ENCODE data around the gene CTNNB1. TPM values are rescaled to one million over a fixed set of nuclear protein-coding genes. Genes with fewer than 3 reads are reported as not detected.

CTNNB1 gene
- 274 TPM for polyA plus RNA-seq (ENCODE audit: insufficient read length)

DNA sequence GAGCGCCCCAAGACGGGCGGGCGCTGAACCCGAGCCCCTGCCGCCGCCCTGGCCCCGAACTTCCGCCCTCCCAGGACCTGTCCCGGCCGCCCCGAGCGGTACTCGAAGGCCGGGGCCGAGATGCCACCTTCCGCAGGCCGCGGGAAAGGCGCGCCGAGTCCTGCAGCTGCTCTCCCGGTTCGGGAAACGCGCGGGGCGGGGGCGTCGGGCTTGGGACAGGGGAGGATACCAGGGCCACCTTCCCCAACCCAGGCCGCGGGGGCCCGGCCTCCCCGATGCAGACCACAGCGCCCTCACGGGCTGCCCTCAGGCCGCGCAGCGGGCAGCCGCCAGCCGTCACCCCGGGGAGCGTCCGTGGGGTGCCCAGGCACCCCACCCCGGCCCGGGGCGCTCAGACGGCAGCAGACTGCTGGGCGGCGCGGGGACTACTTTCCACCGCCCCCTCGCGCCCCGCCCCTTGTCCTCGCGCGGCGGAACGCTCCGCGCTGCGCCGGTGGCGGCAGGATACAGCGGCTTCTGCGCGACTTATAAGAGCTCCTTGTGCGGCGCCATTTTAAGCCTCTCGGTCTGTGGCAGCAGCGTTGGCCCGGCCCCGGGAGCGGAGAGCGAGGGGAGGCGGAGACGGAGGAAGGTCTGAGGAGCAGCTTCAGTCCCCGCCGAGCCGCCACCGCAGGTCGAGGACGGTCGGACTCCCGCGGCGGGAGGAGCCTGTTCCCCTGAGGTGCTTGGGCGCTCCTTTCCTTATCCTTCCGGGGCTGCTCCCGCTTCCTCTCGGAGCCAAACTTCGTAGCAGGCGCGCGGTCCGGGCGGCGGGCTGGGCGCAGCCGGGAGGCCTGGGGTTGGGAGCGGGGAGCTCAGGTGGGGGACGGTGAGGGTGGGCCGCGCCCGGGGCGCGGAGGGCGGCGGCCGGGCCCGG is at the start of gene CTNNB1:
Gene CTNNB1 (plus strand): TSS at position 556 of the 916 bp plus-strand sequence. CDS start 24,564 bp downstream, outside the sequence.
- DNase-seq (ENCODE audit: low read depth), result peak; percentile 81

DNA sequence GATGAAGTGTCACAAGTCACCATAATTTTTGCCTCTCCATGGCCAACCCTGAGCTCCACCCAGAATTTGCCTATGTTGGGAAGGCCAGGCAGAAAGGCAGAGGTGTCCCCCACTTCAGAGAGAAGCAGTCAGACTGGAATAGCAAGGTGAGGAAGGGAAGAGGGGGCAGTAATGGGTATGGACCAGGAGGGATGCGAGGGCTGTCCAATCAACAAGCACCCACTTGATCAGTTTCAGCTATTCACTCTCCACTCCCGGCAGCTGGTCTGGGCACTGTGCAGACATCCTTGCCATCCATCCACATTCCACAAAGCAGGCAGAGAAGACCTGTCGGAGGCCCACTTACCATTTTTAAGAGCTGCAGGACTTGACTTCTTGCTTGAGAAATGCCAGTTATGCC is 43.5 kb upstream of the CTNNB1 start:
- DNase-seq (ENCODE audit: low read depth), result no peak

DNA sequence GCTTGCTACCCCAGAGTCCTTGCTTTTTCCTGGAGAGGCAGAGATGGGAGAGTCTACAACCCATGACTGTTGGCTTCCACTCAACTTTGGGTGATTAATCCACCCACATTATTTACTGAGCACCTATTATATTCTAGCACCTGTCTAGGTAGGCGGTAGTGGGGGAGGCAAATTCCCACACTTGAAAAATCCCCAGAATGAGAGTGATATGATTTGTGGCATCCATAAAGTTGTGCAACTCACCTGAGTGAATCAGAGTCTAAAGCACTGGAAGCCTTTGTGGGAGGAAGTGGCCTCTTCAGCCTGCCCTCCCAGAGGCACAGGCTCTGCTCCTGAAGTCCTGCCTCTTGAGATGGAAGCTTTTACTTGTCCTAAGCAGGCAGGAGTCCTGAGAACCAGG is 40.4 kb upstream of the CTNNB1 start:
- no peak for DNase-seq (ENCODE audit: low read depth)

DNA sequence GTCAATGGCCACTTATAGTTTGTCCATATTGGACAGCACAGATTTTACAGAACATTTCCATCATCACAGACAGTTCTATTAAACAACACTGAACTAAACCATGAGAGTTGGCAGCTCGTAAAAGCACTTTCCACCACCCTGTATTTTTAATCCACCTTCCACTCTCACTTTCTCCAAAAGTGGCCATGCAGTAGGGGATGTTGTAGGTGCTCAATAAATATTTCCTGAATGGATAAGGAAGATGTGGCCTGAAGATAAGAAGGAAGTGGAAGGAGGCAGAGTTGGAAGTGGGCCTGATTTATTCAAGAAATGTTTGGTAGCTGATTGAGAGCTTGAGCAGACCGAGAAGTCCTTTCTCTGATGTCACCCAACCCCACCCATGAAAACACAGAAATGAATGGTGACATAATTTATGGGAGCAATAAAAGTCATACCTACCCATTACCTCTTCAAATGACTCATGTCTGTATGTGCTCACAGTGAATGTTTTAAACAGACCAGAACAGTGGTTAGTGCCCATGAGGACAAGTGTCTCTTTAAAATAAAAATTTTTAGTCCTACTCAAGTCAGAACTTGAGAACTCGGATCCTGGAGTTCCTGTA is 39.6 kb upstream of the CTNNB1 start:
- DNase-seq (ENCODE audit: low read depth), result no peak

DNA sequence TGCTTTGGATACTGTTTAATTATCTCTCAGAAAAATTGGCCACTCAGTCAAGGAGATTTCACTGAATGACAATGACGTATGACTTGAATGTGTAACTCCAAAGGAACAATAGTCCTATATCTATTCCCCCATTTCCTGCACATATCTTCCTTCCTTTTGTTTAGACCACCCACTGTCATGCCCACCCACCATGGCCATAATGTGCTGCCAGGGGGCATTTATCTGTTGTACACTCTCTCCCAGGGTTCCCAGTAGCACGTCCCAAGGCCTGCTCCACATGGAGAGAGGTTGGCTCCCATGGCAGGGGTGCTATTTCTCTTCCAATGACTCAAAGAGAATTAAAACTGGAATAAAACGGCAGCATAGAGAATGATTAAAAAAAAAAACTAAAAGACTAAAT is 36.8 kb upstream of the CTNNB1 start:
- DNase-seq (ENCODE audit: low read depth), result no peak

DNA sequence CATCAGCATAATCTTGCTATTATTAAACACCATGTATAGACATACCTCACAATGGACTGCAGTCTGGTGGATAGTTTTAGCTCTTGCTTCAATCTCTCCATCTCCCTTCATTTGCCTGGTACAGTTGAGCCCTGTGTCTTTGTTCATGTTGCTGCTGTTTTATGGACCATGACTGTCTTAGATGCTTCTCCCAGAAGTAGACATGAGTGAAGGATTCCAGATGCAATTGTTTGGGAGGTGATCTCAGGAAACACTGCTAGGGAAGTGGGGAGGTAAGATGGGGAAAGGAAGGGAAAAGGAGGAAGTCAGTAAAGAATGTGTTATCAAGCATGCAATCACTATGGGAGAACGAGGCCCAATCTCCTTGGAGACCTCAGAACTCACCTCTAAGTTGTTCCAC is 36.3 kb upstream of the CTNNB1 start:
- DNase-seq (ENCODE audit: low read depth), result no peak

DNA sequence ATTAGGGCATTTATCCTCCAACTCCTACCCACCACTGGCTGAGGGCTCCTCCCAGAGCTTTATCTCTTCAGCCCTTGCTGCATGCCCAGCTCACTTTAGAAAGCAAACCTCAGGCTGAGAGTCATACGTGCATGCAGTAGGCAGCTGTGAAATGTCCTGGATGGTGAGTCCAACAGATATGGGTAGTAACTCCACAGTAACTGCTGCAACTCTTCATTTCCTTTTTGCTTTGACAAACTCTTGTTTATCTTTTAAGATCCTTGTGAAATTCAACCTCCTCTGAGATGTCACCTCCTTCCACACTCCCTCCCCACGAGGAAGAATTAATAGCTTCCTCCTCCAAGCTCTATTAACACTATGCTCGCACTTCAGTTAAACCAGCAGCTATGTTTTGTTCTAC is 35.9 kb upstream of the CTNNB1 start:
- no peak for DNase-seq (ENCODE audit: low read depth)

DNA sequence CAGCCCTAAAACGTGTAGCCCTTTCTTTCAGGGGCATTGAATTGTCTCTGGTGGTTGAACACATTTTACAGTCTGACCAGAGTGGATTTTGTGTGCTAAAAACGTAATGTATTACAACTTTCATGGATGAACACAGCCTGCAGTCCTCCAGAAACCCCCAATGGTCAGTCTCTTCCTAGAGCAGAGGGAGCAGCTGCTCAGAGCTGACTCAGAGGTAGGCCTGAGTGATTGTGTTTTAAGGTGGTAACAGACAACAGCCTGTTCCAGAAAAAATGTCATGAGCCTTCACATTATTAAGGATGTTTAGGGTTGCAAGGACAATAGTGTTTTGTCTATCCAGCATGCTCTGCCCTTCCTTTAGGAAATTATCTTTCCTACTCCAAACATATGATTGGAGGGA is 34.5 kb upstream of the CTNNB1 start:
- DNase-seq (ENCODE audit: low read depth), result no peak

DNA sequence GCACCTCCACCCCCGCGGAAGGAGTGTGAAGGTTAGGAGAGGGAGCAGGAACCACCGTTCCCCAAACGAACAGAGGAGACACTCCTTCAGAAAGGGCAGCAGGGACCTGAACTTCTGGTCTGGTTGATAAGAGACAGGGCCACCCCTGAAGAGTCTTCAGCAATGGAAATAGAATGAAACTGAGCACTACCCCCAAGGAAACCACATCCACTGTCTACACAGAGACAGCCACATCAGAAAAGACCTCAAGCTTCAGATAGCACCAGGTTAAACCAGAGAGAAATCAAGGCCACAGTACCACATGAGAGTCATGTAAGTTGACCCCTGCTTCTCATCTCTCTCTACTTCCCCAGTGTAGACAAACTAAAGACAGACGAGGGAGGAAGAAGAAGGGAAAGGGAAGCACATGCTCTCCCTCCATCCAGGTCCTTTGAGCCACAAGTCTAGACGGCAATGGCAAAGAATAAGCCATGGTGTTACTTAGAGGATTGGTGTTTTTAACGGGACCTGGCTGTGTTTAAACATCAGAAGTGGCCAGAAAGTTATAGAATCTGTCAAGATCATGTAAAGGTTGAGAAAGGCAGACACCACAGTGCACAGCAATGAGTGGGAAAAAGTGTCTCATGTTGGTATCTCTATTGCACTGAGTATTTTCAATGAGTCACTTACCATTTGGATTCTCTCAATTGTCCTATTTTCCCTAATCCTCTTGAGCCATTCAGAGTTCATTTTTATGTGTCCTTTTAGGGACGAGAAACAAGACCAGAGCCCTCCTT is 31.4 kb upstream of the CTNNB1 start:
- DNase-seq (ENCODE audit: low read depth), result no peak

DNA sequence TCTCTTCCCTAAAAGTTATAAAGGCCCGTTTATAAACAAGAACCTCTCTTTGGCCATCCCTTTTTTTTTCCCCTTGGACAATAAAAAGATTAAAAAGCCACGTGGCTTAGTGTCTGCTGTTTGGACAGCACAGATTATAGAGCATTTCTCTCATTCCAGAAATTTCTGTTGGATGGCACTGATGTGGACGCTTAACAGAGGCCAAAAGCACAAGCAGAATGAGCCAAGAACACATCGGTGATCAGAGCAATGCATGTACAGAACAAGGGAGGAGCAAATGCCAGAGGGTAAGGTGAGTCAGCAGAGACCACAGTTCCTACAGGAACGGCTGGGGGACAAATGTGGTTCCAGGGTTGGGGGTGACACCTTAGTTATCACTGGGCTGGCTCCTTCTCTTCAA is 30.3 kb upstream of the CTNNB1 start:
- DNase-seq (ENCODE audit: low read depth), result no peak

DNA sequence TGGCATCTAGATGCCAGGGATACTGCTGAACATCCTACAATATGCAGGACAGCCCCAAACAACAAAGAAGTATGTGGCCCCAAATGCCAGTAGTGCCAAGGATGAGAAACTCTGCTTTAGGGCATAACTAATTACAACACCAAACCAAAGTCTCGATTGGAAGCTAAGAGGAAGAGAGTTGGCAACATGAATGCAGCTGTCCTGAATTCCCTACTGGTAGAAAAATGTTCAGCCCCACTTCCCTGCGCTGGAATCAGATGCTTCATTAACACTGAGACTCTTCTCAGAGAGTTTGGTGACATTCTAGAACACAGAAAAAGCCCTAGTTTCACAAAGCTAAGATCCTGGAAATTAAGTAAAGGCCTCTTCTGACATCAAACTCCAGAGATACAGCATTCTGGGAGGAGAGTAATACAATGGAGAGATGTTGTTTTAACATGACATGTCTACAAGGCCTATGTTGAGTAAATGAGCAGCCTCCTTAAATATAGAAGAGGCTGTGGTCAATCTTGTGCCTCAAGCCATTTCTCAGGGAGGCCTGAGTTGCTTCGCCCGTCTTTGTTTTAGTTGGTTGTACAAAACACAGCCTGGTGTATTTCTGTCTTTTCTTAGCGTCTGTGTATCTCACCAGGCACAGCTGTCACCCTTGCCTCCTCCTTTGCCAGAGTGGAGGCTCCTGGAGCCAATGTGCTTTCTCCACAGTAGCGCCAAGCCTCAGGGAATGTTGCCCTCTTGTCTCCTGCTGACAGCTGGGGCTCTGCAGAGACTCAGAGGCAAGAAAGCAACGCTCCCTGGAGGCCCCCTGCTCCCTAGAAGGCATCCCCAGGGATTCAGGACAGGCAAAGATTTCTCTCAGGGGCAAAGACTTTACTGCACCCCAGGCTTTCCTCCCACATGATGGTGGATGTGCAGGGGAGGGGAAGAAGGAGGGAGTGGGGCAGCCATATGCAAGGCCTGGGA is 25.1 kb upstream of the CTNNB1 start:
- no peak for DNase-seq (ENCODE audit: low read depth)

DNA sequence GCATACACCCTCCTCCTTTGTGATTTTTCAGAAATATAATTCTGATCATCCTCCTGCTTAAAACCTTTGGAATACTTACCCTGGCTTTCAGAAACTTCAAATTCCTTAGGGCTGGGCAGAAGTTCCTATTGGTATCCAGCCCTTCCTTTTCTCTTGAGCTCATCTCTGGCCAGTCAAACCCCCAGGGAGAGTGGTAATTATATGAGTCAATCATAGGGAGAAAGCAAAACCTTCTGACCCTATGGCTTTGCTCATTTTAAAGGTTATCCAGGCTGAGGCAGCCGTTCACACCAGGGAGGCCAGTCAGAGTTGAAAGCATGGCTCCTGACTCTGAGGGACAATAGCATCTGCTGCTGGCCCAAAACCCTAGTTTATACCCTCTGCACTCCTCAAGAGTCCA is 23.9 kb upstream of the CTNNB1 start:
- DNase-seq (ENCODE audit: low read depth), result no peak

DNA sequence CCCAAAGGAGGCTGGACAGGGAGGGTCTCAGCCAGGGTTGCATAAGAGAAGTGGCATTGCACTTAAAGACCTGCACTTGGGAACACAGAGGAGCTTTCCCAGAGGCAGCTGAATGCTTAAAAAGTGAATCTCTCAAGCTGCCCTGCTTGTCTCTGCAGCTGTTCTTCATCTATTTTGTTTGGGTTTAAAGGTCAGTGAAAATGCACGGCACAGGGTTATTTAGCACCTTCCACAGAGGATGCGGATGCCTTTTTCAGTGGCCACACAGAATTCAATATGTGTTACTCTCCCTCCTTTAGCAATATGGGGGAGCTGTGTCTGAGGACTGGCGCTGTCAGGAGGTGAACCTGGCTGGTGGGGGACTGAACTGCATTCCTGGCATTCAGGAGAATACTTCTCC is 22.7 kb upstream of the CTNNB1 start:
- DNase-seq (ENCODE audit: low read depth), result no peak

DNA sequence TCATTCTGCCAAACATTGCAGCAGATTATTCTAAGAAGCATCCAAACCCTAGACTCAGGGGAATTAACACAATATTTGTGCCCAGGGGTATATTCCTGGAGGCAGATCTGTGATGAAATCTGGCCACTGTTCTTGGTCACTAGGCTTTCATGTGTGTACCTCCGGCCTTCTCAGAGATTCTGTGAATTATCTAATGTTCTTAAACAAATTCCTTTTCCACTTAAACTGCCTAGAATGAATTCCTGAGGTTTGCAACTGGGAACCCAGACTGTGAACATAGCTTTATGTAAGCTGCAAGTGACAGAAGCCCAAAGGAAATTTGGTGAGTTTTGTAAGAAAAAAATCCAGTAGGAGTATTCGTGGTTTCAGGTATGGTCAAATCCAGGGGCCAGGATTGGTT is 20.7 kb upstream of the CTNNB1 start:
- no peak for DNase-seq (ENCODE audit: low read depth)

DNA sequence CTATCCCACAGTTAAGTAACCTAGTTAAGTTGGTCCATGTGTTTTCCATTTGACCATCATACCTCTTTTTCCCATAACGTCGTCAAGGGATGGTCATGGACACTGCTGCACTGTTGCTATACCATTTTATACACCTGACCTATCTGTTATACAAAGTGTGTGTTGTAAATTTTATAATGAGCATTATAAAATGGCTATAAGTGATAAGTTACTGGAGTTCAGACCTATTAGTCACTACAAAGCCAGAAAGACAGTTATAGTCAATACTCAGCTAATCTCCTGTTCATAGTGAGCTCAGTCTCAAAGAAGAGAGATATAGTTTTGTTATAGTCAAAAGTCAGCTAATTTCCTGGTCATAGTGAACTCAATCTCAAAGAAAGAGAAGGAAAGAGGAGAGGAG is 18.9 kb upstream of the CTNNB1 start:
- no peak for DNase-seq (ENCODE audit: low read depth)

DNA sequence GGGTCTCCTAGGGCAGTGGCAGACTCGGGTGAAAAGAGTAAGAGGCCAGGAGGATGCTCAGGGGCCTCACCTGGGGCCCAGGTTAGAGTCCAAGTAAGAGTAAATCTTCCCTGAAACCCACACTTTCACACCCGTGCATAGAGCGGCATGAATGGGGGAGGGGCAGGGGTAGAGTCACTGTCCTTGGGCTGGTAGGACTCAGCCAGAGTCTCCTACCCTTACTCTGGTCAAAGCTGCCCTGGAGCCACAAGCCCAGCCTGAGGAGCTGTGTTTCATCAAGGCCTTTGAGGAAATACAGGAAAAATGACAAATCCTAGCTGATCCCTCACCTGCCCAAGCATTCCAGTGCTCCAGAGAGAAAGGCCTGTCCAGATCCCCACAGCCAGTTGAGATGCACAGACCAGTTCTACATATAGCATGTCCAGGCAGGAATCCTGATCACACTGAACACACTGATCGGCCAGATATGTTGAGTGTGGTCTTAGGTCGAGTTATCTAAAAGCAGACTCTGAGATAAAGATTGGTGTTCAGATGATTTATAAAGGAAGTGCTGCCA is 16.7 kb upstream of the CTNNB1 start:
- DNase-seq (ENCODE audit: low read depth), result no peak

DNA sequence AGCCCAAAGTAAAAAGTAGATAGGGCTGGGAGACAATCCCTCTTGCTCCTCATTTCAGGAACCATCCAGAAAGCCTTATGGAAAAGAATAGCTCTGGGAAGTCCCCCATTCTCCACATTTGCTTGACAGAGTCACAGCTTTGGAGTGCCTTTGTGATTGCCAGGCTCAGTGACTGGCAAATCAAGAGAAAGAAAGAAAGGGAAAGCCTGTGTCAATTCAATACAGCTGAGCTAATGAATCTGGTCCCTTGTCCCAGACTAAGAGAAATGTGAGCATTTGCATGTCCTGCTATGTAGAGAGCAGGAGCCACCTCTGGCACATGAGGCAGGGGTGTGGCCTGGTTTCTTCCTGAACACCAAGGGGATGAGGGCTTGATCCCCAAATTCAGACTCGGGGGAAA is 14.9 kb upstream of the CTNNB1 start:
- DNase-seq (ENCODE audit: low read depth), result no peak

DNA sequence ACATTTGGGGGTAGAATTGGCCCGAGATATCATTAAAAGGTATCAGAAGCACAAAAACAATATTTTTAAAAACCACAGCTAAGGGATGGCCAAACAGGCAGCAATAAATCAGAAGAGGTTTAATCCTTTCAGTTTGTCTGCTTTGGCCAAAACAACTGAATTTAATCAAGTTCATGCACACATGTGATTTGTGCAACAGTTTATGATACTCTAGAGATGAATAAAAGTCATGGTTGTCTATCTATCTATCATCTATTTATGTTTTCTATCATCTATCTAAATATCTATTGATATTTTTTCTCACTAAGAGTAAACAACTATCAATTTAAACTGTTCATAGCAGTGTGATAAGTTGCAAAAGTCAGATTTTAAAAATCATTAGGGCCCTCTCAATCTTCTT is 13.0 kb upstream of the CTNNB1 start:
- DNase-seq (ENCODE audit: low read depth), result no peak

DNA sequence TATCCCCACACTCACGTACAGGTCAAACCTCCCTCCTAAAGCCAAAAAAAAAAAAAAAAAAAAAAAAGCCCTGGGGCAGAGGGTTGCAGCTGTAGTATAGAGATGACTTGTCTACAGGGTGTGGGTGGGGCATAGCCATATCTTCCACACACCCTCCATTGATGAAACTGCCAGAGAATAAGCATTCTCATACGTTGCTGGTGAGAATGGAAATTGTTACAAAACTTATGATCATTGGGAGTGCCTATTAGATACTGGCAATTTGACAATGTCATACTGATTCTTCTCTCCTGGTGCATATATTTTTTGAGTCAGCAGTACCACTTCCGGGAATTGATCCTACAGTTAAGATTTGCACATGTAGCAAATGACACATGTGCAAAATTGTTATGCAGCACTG is 11.0 kb upstream of the CTNNB1 start:
- DNase-seq (ENCODE audit: low read depth), result no peak

DNA sequence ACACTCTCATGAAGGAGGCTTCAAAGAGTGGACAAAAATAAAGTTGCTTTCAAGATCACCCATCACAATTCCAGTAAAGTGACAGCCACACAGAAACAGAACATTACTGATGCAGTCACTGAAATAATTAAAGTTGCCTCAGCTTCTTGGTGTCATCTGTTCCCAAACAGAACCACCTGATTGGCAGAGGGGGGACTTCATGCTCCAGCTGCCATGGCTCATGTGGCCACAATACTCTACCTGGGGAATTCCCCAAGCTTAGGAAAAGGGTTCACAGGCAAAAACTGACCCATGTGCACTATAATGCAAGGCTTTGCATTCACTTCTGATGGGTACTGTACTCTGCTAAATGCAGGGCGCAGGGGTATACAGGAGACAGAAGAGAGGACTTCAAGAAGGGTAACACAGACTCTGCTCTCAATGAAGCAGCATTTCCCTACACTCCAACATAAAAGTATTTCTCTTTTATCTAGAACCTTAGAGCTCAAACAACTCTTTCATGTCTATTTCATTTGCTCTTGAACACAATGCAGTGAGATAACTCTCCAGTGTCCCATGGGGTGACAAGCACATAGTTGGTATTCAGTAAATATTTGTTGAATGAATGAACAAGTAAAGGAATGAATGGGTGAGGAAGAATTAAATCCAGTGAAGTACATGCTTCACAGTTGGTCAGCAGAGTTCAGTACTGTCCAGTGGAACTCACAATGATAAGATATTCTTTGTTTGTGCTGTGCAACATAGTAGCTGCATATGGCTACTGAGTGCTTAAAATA is 8.6 kb upstream of the CTNNB1 start:
- no peak for DNase-seq (ENCODE audit: low read depth)

Data from forelimb muscle (tissue), 1 donor.